ENCODE data around the gene SCG5. TPM values are rescaled to one million over a fixed set of nuclear protein-coding genes. Genes with fewer than 3 reads are reported as not detected.

Gene SCG5
- total and polyA plus RNA-seq, 4 donors = 2.9 to 13.4 (median 10.1) TPM

- WGBS = 97% methylated on average over 8 of the region's 8 CpGs
- no peaks in the 10 kb centered on the region for H3K4me1 ChIP-seq (ENCODE audit: control insufficient read depth in 4 of 4, insufficient read depth in 4 of 4, low read length in 3 of 4)
- no peak overlapping the region for H3K27ac ChIP-seq (ENCODE audit: low read depth in 1 of 2, low read length in 2 of 2)
- H3K9me3 ChIP-seq (ENCODE audit: control insufficient read depth in 4 of 4, low read length in 3 of 4) = no peaks in the 10 kb centered on the region
- no peak overlapping the region for H3K9ac ChIP-seq (ENCODE audit: low read depth in 1 of 2, low read length in 2 of 2)
- TF ChIP-seq SP1 (IDR thresholded peaks at IDR 0.05) (no peak), HNF4G (IDR thresholded peaks at IDR 0.05) (no peak), RXRA (IDR thresholded peaks at IDR 0.05) (no peak), FOXA1 (IDR thresholded peaks at IDR 0.05) (no peak), GABPA (IDR thresholded peaks at IDR 0.05 in 1 of 2, conservative IDR thresholded peaks at IDR 0.05 in 1 of 2) (no peak), FOXA2 (IDR thresholded peaks at IDR 0.05) (no peak)
- TF ChIP-seq, protein P1, sequence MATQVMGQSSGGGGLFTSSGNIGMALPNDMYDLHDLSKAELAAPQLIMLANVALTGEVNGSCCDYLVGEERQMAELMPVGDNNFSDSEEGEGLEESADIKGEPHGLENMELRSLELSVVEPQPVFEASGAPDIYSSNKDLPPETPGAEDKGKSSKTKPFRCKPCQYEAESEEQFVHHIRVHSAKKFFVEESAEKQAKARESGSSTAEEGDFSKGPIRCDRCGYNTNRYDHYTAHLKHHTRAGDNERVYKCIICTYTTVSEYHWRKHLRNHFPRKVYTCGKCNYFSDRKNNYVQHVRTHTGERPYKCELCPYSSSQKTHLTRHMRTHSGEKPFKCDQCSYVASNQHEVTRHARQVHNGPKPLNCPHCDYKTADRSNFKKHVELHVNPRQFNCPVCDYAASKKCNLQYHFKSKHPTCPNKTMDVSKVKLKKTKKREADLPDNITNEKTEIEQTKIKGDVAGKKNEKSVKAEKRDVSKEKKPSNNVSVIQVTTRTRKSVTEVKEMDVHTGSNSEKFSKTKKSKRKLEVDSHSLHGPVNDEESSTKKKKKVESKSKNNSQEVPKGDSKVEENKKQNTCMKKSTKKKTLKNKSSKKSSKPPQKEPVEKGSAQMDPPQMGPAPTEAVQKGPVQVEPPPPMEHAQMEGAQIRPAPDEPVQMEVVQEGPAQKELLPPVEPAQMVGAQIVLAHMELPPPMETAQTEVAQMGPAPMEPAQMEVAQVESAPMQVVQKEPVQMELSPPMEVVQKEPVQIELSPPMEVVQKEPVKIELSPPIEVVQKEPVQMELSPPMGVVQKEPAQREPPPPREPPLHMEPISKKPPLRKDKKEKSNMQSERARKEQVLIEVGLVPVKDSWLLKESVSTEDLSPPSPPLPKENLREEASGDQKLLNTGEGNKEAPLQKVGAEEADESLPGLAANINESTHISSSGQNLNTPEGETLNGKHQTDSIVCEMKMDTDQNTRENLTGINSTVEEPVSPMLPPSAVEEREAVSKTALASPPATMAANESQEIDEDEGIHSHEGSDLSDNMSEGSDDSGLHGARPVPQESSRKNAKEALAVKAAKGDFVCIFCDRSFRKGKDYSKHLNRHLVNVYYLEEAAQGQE (IDR thresholded peaks at IDR 0.05) = no peak
- peaks cover 0 to 4% (median 0%) of the 10 kb centered on the region in 4 donors for H3K36me3 ChIP-seq (ENCODE audit: control insufficient read depth in 4 of 4, insufficient read depth in 3 of 4, low read depth in 1 of 4, low read length in 3 of 4)
- H3K4me3 ChIP-seq (ENCODE audit: low read depth in 1 of 3, low read length in 3 of 3) = no peak overlapping the region
- no peak for DNase-seq (ENCODE audit: low spot score)
- H3K27me3 ChIP-seq (ENCODE audit: control insufficient read depth in 4 of 4, insufficient read depth in 4 of 4, low read length in 3 of 4) = no peaks in the 10 kb centered on the region
These were observed 4.5 kb upstream of the SCG5 start for GRCh38 chr15:32636908-32637567.

DNA sequence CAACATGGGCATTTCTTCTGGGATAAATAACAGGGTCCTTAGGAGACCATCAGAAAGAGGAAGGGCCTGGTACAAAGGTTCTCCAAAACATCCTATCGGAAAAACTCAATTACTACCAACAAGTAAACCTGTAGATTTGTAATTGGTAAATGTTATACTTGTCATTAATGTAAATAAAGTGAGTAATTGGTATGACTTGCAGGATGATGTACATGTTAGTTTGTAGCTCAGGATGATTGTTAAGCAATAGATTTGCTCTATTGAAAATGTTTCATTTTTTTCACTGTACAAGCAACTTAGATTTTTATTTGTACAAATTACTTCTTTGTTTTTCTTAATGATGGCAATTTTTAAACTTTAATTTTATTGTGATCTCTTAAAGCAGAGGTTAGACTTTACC, 3.8 kb upstream of the SCG5 start:
- Histone ChIP-seq H3K36me3 (ENCODE audit: control insufficient read depth in 4 of 4, insufficient read depth in 3 of 4, low read depth in 1 of 4, low read length in 3 of 4) (peaks cover 0 to 4% (median 0%) of the 10 kb centered on the region in 4 donors), H3K4me1 (ENCODE audit: control insufficient read depth in 4 of 4, insufficient read depth in 4 of 4, low read length in 3 of 4) (no peaks in the 10 kb centered on the region), H3K4me3 (ENCODE audit: low read depth in 1 of 3, low read length in 3 of 3) (no peak overlapping the region), H3K27ac (ENCODE audit: low read depth in 1 of 2, low read length in 2 of 2) (no peak overlapping the region), H3K9me3 (ENCODE audit: control insufficient read depth in 4 of 4, low read length in 3 of 4) (no peaks in the 10 kb centered on the region), H3K27me3 (ENCODE audit: control insufficient read depth in 4 of 4, insufficient read depth in 4 of 4, low read length in 3 of 4) (no peaks in the 10 kb centered on the region), H3K9ac (ENCODE audit: low read depth in 1 of 2, low read length in 2 of 2) (no peak overlapping the region)
- TF ChIP-seq FOXA2 (IDR thresholded peaks at IDR 0.05) = no peak
- TF ChIP-seq ATF3 (IDR thresholded peaks at IDR 0.05) = no peak
- TF ChIP-seq, protein P1 (IDR thresholded peaks at IDR 0.05) = no peak
- TF ChIP-seq HNF4A (conservative IDR thresholded peaks at IDR 0.05) = no peak
- TF ChIP-seq NR2F2 (IDR thresholded peaks at IDR 0.05) = no peak
- TF ChIP-seq GABPA (IDR thresholded peaks at IDR 0.05 in 1 of 2, conservative IDR thresholded peaks at IDR 0.05 in 1 of 2) = no peak
- no peak for TF ChIP-seq RXRA (IDR thresholded peaks at IDR 0.05)
- no peak for TF ChIP-seq EGR1 (IDR thresholded peaks at IDR 0.05; ENCODE audit: low read depth in 2 of 2)
- TF ChIP-seq SP1 (IDR thresholded peaks at IDR 0.05) = no peak
- 100% methylated on average over 1 of the region's 1 CpG for WGBS
- no peak for DNase-seq (ENCODE audit: low spot score)

All from liver (tissue), 9 donors.